A673 (cell line): Measurements from ENCODE around the gene FOXN1.

Experiments used
- CTCF ChIP-seq: fragments of 300-800, 200-600 bp; sonication (generic); conservative IDR thresholded peaks from 2 replicates; pipeline ENCODE4 v1.5.1; 2017; ENCODE audit warnings: low read depth, mild to moderate bottlenecking, antibody characterized with exemption, low read length, moderate library complexity, mixed read lengths
- EZH2 ChIP-seq: fragments of 200-600 bp; sonication (generic); IDR thresholded peaks from 2 replicates; pipeline ENCODE4 v1.6.1; 2017; ENCODE audit warnings: borderline replicate concordance, low read depth, mild to moderate bottlenecking, mixed read lengths, antibody characterized with exemption, low read length; ENCODE audit not compliant: poor library complexity, severe bottlenecking

- TF ChIP-seq CTCF (no peak), EZH2 (no peak)
These were observed 22.9 kb downstream of the FOXN1 start for GRCh38 chr17:28529013-28529400.
